ENCODE measurements around the gene BLVRB.
"Not testable (repeated sequence)": the region's sequence is repeated elsewhere in the genome, so short reads cannot be mapped to it uniquely, and the experiment has no call there.

Gene BLVRB

GRCh38 chr19:40486017-40486416 is 20.5 kb upstream of the BLVRB start:
- TF ChIP-seq SPI1 (IDR thresholded peaks at IDR 0.05; ENCODE audit: borderline replicate concordance, low read depth) (no peak), CTCF (IDR thresholded peaks at IDR 0.05; ENCODE audit: insufficient read depth, low read length) (no peak), POLR2AphosphoS5 (IDR thresholded peaks at IDR 0.05; ENCODE audit: low read depth) (no peak), REST (IDR thresholded peaks at IDR 0.05; ENCODE audit: insufficient replicate concordance, low read depth) (no peak), GABPA (IDR thresholded peaks at IDR 0.05; ENCODE audit: low read depth) (no peak)
- Histone ChIP-seq H3K27ac (replicated peaks) (no peak overlapping the region), H3K4me3 (replicated peaks; ENCODE audit: insufficient read depth, low read length) (no peak overlapping the region), H3K27me3 (ENCODE audit: insufficient read depth, poor library complexity, severe bottlenecking) (no peaks in the 10 kb centered on the region)
- no peak for DNase-seq (ENCODE audit: low read depth in 1 of 2, low spot score in 1 of 2)

GRCh38 chr19:40475878-40476644 is 10.5 kb upstream of the BLVRB start:
- not testable (repeated sequence) for H3K27me3 ChIP-seq (ENCODE audit: insufficient read depth, poor library complexity, severe bottlenecking); H3K27ac ChIP-seq (replicated peaks); DNase-seq (ENCODE audit: low read depth in 1 of 2, low spot score in 1 of 2); H3K4me3 ChIP-seq (replicated peaks; ENCODE audit: insufficient read depth, low read length)

- no peak for DNase-seq (ENCODE audit: low read depth in 1 of 2, low spot score in 1 of 2)
- no peak for TF ChIP-seq SPI1 (IDR thresholded peaks at IDR 0.05; ENCODE audit: borderline replicate concordance, low read depth)
- no peak for TF ChIP-seq REST (IDR thresholded peaks at IDR 0.05; ENCODE audit: insufficient replicate concordance, low read depth)
- TF ChIP-seq POLR2AphosphoS5 (IDR thresholded peaks at IDR 0.05; ENCODE audit: low read depth): no peak
- TF ChIP-seq GABPA (IDR thresholded peaks at IDR 0.05; ENCODE audit: low read depth): no peak
- no peak for TF ChIP-seq CTCF (IDR thresholded peaks at IDR 0.05; ENCODE audit: insufficient read depth, low read length)
- no peaks in the 10 kb centered on the region for H3K27me3 ChIP-seq (ENCODE audit: insufficient read depth, poor library complexity, severe bottlenecking)
Observed at GRCh38 chr19:40474737-40475136, 9.2 kb upstream of the BLVRB start.

GRCh38 chr19:40472516-40472915 is 7.0 kb upstream of the BLVRB start:
- DNase-seq (ENCODE audit: low read depth in 1 of 2, low spot score in 1 of 2): no peak
- no peak overlapping the region for H3K4me3 ChIP-seq (replicated peaks; ENCODE audit: insufficient read depth, low read length)
- no peak for TF ChIP-seq REST (IDR thresholded peaks at IDR 0.05; ENCODE audit: insufficient replicate concordance, low read depth)
- TF ChIP-seq GABPA (IDR thresholded peaks at IDR 0.05; ENCODE audit: low read depth): no peak
- TF ChIP-seq POLR2AphosphoS5 (IDR thresholded peaks at IDR 0.05; ENCODE audit: low read depth): no peak
- no peak for TF ChIP-seq CTCF (IDR thresholded peaks at IDR 0.05; ENCODE audit: insufficient read depth, low read length)
- TF ChIP-seq SPI1 (IDR thresholded peaks at IDR 0.05; ENCODE audit: borderline replicate concordance, low read depth): no peak
- no peak overlapping the region for H3K27ac ChIP-seq (replicated peaks)
- peaks cover 2% of the 10 kb centered on the region for H3K27me3 ChIP-seq (ENCODE audit: insufficient read depth, poor library complexity, severe bottlenecking)

More at GRCh38 chr19:40474737-40475136, 9.2 kb upstream of the BLVRB start:
- Histone ChIP-seq H3K4me3 (replicated peaks; ENCODE audit: insufficient read depth, low read length) (no peak overlapping the region), H3K27ac (replicated peaks) (no peak overlapping the region)
